HG03097 (cell line): Measurements from ENCODE around the gene ADARB2.
"Not testable (repeated sequence)": the region's sequence is repeated elsewhere in the genome, so short reads cannot be mapped to it uniquely, and the experiment has no call there.

Source experiments
- ATAC-seq: cut with Tn5 transposase; IDR thresholded peaks from one replicate; pipeline ENCODE4 v1.9.1; 2021; ENCODE audit not compliant: unreplicated experiment, low FRiP score

The ADARB2 gene

DNA sequence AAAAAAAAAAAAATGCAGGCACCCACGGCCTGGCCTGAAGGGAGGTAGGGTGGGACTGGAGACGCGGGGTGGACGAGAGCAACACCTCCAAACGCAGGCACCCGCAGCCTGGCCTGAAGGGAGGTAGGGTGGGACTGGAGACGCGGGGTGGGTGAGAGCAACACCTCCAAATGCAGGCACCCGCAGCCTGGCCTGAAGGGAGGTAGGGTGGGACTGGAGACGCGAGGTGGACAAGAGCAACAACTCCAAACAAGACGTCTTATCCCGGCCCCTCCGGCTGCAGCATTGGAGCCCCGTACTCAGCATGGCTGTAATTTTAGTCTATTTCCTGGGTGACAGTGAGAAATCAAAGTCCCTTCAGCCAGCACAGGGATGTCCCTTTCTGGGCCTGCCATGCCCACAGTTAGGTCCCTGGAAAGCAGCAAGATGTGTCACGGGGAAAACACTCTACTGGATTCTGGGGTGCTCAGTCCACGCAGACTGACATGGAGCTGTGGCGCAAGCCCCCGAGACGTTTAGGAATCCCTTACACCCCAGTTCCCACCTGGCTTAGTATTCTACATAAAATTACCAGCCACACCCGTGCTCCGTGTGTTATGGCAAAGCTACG is 561.3 kb downstream of the ADARB2 start:
- no peak for ATAC-seq

DNA sequence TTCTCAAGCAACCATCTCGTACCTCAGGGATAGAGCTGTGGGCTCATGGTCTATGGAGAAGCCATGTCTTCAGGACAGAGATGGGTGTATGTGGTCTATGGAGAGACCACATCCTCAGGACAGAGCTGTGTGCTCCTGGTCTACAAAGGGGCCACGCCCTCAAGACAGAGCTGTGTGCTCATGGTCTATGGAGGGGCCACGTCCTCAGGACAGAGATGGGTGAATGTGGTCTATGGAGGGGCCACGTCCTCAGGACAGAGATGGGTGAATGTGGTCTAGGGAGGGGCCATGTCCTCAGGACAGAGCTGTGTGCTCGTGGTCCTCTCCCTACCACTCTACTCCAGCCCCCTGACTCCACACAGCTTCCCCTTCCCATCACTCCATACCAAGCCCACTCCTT is 563.3 kb downstream of the ADARB2 start:
- no peak for ATAC-seq

DNA sequence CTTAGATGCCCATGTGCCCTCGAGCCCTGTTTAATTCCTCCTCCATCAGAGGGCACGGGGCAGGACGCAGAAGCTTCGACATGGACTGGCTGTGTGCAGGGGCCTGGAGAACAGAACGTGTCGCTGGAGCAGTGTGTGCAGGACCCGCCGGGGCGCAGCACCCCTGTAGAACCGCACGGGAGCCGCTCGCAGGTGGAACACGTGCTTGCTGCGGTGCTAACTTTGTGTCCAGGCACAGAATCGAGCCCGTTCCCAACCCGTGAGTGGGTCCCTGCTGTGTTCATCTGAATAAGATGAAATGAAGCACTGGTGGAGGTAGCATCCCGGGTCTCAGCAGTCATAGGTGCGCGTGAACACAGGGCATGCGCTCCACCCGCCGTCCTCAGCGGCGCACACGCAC is 564.2 kb downstream of the ADARB2 start:
- no peak for ATAC-seq

DNA sequence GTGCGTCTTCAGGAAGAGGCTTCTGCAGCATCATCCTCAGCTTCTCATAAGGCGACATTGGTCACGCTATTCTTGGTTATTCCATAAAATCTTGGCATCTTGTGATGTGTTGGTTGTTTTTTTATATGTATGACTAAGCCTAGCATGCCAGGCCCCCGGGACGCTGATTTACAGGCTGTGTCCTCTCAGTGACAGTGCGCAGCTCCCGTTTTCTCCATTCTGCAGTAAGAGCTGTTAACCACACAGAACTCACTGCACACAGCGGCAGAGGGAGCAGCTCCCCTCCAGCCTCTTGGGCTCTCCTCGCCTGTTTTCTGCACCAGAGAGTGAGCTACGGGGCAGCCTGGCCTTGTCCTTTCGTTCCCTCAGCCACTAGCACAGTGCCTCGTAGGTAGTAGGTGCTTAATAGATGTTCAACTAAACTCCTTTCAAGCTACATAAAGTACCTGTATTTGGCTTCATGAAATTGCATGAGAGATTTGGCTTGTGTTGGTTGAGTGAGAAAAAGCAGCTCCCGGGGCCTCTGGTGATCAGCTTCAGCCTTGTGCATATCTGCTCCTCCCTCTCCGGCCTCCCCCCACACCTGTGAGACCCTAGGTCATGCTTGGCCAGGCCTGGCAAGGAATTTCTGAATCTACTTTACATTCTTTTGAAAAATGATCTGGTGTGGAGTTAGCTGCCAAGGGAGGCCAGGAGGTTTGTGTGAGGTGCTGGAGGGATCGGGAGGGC is 564.9 kb downstream of the ADARB2 start:
- no peak for ATAC-seq

DNA sequence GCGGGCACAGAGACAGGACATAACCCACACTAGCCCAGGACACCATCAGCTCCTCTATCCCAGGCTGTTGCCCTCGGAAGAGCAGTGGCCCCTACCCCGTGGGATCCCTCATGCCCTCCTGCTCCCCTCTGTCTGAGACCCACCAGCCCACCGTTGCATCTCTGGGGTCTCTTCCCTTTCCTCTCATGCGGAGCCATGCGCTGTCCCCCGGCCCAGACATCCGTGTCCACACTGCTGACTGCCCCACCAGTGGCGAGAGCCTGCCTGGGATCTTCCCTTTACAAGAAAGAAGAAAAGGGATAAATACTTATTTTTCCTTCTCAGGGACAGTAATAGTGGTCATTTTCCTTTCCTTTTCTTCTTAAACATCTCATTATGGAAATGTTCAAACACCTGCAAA is 565.7 kb downstream of the ADARB2 start:
- ATAC-seq: no peak

DNA sequence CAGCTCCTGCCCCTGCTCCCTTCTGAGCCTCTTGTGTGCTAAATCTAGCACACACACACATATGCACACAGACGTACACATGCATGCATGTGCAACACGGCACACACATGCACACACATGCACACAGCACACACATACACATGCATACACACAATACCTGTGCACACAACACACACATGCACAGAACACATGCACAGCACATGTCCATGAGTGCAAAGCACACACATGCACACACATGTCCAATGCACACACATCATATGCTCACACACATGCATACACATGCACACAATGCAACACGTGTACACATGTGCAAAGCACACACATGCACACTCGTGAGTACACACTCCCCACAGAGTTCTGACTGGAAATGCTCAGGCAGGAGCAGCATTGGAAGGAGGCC is 566.1 kb downstream of the ADARB2 start:
- ATAC-seq: no peak

DNA sequence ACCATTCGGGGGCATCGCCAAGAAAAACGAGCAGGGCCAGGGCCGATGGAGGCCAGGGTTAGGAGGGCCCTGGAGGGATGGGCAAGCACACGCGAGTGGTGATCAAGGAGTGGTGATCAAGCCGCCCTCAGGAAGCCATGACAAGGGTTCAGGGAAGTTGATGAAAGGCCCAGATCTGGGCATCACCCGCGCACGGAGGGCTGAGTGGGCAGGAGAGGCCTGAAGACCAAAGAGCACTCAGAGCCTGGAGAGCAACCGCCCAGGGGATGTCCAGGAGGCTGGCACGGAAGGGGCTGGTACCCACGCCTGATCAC is 566.5 kb downstream of the ADARB2 start:
- ATAC-seq: no peak

DNA sequence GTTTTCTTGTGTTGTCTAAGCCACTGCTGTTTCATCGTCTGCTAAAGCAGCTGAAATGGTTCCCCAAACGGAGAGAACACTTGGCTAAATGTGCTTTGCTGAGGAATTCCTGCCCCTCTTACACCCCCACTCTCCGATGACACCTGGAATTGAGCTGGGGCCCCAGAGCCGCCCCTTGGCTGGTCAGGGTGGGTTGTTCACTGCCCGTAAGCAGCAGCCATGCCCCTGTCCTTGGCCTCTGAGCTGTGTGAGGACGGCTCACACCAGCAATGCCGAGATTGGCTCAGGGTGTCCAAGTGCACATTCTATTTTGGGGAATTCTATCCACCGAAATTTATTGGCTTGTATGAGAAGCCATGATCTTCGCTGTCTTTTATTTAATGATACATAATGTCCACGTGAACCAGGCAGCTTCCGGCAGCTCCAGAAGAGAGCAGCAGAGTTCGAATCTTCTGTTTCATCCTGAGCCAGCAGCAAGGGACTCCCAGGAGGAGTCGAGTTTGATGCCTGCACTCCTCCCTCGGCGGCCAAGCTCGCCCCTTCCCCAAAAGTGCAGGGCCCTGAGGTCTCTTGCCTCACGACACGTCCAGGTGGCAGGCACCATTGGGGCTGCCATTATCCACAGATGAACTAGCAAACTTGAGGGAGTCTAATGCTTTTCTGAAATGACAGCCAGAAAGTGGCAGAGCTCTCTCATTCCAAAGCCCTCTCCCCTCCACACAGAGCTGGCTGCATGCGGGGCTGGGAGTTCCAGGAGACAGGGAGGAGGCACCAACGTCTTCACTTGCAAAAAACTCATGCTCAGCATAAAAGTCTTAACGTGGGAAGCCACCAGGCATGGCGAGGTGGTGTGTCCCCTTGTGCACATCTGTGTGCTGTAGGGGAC is 567.1 kb downstream of the ADARB2 start:
- no peak for ATAC-seq

DNA sequence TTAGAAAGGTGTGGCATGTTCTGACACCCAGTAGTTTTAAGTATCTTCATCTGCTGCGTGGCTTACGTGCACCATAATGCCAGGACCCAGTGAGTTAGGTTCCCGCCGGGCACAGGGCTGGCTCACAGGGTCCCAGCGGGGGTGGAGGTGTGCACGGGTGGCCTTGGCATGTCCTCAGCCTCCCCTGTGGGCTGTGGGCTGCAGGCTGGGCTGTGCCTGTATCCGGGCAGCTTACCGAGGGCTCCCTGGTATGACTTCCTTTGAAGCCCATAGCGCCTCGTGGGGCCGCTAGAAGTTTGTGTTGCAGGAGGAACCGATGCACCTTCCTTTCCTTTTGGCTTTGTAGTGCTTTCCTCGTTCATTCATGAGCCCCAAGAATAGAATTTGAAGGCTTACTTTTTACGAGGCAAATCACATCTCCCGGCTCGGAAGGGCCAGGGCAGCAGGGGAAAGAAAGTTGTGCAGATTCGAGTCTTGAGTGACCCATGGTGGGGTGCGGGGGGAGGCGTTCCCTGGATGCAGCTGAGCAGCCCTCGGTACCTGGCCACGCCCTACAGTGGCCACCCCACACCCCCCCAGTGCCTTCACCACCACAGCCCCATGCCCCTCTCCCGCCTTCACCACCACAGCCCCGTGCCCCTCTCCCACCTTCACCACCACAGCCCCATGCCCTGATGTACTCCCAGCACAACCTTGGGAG is 568.0 kb downstream of the ADARB2 start:
- ATAC-seq: no peak

DNA sequence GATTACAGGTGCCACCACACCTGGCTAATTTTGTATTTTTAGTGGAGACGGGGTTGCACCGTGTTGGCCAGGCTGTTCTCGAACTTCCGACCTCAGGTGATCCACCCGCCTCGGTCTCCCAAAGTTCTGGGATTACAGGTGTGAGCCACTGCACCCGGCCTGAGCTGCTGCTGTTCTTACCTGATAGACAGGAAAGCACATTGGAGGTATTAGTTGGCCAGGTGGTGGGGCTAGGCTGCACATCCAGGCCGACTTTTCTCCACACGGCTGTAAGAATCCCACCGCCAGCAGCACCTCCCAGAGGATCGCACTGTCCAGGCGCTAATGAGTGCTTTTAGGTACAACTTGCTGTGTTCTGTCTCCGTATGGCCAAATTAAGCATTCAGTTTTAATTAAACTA is 568.6 kb downstream of the ADARB2 start:
- no peak for ATAC-seq

DNA sequence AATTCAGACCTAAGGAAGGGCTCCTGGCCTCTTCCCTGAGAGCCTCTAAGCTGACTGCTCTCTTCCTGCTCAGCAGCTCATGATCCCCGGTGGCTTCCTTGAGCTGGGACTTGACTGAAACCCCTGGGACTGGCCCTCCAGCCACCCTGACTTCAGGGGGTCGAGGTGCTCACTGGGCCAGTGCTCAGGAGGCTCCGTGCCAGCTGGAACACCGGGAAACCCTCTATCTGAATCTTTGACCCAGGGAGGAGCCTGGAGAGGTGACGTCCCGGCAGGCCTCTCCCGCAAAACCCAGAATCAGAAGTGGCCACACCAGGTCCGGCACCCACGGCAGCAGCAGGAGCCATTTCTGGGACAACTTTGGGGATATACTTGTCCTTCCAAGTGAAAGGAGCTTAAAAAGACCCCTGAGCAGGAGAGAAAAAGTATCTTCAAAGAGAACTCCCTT is 570.5 kb downstream of the ADARB2 start:
- no peak for ATAC-seq

DNA sequence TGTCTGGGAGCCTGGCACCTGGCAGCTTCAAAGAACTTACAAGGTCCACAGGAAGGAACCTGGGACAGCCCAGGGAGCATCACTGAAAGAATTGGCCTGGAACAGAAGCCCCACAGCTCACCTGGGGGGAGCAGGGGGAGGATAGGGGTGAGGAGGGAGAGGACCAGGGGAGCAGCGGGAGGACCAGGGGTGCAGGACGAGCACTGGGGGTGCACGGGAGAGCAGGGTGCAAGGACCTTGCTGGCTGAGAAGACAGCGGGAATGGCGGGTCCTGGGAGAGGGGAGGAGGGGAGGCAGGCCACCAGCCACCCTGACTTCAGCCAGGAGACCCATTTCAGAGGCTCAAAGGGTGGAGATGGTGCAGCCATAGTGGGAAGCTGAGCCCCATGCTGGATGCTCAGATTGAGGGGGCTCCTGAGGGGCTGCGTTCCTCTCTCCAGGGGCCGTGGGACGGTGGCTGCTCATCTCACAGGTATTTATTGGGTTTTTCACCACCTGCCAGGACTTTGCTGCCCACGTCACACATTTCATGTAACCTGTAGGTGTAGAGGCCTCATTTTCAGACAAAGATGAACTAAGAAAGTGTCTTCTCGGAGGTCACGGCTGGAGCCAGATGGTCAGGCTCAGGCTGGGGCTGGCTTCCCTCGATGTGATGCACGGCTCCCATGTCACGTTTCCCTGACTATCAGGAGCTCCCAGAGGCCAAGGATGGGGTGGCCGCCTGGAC is 571.1 kb downstream of the ADARB2 start:
- no peak for ATAC-seq

DNA sequence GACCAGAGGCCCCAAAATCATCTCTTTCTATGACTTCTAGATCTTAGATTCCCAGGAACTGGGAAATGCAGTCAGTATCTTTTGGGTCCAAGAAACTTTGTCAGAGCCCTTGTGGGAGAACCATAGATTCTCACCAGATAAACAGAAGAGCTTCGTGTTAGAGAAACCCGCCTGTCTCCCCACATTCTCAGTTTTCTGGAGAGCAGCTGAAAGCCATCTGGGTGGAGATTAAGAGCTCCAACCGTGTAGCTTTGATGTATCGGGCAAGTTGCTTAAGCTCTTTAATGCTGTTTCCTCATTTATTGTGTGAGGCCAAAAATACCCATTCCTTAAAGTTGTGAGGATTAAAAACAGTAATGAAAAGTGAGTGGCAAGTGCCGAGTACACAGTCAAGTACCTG is 573.5 kb downstream of the ADARB2 start:
- ATAC-seq: no peak

DNA sequence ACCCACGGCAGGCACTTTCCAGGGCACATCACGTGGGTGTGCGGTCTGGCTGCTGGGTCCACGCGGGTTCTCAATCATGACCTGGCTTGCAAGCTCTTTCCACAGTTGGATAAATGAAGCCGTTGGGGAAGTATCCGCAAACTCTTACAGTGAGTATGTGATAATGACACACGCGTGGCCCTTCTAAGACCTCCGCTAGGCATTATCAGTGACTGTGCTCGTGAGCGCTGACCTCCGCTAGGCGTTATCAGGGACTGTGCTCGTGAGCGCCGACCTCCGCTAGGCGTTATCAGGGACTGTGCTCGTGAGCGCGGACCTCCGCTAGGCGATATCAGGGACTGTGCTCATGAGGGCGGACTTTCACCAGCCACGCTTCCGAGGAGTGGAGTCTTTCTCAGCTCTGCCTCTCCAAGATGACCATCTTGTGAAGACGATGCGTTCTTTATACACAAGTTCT is 574.1 kb downstream of the ADARB2 start:
- ATAC-seq: no peak

DNA sequence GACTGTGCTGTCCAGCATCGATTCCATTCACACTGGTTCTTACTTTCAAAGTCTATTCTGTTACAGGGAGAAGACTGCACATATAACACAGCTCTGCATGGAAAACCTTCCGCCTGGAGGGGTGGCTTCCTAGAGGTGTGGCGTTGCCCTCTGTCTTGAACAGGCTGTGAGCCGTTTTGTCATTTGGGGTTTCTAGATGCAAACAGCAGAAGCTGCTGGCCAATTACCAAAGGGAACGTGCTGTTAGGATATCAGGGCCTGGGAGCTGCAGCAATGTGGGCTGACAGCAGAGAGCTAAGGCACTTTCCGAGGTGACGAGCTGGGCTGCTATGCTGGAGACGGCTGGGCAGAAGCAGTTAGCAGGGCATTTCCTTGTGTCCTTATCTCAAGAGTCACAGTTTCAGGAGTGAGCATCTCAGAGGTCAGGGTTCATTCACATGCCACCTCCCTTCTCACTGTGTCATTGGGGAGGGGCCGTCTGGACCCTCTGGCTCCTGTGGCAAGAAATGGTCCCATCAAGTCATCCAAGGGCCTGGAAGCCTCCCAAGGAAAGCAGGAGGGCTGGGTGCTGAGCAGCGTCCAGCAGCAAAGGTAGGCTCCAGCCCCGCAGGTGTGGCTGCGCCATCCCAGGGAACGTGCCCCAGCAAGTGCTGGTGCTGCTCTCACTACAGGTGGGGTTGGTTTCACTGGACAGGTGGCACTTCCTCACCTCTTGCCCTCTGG is 574.7 kb downstream of the ADARB2 start:
- no peak for ATAC-seq

DNA sequence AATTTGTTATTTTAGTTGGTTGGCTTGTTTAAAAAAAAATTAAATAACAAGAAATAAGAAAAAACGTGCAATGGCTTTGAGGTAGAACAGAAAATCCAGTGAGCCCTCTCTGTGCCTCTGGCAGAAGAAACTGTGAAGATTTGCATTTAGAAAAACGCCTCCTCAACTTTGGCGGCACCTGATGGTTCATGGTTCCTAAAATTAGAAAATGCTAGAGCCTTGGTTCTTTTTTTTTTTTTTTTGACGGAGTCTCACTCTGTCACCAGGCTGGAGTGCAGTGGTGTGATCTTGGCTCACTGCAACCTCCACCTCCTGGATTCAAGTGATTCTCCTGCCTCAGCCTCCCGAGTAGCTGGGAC is 576.0 kb downstream of the ADARB2 start:
- not testable (repeated sequence) for ATAC-seq

DNA sequence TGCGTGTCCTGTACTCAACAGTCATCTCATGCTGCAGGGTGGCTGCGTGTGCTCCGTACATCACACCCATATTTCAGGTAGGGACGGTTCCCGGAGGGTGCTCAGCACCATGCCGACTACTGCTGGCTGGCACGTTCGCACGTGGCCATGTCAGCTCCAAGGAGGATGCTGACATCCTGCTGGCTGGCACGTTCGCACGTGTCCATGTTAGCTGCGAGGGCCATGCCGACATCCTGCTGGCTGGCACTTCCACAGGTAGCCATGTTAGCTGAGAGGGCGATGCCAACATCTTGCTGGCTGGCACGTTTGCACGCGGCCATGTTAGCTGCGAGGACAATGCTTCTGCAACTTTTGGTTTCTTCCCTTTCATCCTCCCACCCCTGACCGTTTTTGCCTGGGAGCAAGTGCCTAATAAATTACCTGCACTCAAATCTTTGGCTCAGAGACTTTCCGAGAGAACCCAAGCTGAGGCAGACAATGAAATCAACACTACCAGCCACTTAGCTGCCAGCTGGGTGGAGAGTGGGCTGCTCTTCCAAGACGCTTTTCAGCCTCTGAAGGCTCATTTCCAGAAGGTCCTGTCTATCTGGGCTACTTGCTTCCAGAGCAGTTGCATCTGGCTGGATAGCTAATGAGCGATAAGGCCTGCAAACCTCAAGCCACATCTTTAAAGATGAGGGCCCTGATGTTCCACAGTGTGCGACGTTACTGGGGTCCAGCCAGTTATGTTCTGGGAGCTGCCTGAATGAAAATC is 576.6 kb downstream of the ADARB2 start:
- no peak for ATAC-seq

DNA sequence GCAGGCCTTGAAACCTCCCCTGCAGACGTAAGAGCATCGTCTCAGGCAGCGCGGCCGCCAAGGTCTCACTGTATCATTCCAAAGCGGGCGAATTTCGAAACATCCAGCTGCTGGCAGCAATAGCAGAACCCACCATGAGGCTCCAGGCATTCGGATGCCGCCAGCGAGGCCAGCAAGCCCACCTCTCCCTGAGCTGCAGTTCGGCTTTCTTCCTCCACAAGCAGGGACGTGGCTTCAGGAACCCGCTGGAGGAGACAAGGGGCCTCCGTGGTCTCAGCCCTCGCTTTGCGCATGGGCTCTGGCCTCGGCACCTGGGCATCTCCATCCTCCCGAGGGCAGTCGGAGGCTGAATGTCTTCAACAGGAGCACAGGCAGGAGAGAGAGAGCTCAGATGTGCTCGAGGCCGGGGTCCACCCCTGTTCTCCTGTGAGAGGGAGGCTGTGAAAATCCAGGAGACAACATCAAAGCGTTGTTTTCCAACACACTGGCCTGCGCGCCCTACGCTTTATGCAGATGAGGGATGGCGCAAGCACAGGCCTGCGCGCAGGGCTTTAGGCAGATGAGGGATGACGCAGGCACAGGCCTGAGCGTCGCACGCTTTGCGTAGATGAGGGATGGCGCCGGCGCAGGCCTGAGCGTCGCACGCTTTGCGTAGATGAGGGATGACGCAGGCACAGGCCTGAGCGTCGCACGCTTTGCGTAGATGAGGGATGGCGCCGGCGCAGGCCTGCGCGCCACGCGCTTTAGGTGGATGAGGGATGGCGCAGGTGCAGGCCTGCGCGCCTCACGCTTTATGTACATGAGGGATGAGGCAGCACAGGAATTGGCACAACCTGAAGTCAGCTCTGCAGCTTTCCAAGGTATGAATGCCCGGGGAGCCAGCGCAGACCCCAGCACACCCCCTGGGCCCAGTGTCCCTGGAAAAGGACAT is 577.9 kb downstream of the ADARB2 start:
- ATAC-seq: no peak
